Measurements from ENCODE around the gene ASPG.

ASPG gene

DNA sequence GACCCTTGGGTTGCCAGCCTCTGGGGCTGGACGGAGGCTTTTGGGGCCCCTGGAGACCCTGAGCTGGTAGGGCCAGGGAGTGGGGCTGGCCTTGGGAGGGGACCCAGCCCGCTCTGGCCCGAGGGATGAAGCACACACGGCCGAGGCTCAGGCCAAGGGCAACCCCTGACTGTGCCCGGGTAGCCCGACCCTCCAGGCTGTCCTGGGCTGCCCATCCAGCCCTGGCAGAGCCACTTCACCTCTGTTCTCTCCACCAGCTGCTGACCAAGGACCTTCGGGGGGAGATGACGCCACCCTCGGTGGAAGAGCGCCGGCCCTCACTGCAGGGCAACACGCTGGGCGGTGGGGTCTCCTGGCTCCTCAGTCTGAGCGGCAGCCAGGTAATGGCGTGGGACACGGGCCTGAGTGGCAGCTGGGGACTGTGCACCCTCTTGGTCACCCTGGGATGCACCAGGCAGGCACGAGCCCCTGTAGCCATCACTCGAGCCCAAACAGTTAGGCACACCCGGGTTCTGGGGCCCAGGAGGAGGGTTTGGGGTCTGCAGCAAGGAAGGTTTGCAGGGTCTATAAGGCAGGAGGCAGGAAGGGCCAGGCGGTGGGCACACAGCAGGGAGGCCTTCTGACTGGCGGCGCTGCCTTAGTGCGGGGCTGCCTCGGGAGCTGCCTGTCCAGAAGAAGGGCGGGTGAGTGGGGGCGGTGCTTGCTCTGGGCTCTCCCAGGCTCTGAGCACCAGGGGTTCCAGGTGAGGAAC, 19.7 kb downstream of the ASPG start:
- no peak for DNase-seq (ENCODE audit: low spot score)

DNA sequence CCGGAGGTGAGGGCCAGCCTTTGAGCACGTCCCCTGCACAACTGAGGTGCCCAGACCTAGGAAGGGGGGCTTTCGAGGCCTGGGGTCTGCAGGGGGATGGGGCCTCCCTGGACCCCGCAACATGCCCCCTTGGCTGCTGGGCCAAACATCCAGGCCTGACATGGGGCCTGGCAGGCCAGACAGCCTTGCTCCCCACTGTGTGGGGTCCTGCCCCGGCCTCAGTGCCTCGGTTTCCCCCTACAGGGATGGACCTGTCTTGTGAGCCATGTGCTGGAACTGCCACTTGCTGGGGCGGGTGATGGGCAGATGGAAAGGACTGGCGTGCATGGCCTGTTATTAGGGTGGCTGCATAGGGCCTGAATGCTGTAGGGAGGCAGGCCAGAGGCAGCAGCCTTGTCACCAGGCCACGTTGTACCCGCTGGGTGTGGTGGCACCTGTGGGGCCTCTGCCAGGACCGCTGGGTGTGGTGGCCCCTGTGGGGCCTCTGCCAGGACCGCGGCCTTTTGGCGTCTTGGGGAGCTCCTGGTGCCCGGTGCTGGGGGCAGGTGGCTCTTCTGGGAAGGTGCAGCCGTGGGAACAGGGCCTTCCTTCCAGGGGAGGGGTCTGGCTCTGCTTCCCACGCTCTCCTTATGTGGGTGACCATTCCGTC, 20.4 kb downstream of the ASPG start:
- DNase-seq (ENCODE audit: low spot score), result no peak

DNA sequence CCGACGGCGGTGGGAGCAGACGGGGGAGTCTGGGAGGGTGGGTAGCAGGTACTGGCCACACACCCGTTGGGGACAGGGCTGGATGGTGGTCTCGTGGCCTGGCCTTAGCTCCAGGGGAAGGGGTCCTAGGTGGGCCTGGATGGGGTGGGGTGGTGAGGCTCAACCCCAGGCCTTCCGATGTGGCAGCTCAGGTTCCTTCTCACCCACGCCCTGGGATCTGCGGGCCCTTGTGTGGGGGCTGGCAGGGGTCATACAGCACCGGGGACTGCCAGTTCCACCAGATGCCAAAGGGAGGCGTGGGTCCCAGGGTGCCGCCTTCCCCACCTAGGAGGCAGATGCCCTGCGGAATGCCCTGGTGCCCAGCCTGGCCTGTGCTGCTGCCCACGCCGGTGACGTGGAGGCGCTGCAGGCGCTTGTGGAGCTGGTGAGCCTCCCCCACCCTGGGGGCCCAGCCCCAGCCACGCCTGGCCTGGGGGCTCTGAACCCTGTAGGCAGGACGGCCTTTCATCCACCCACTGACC, 21.0 kb downstream of the ASPG start:
- no peak for DNase-seq (ENCODE audit: low spot score)

DNA sequence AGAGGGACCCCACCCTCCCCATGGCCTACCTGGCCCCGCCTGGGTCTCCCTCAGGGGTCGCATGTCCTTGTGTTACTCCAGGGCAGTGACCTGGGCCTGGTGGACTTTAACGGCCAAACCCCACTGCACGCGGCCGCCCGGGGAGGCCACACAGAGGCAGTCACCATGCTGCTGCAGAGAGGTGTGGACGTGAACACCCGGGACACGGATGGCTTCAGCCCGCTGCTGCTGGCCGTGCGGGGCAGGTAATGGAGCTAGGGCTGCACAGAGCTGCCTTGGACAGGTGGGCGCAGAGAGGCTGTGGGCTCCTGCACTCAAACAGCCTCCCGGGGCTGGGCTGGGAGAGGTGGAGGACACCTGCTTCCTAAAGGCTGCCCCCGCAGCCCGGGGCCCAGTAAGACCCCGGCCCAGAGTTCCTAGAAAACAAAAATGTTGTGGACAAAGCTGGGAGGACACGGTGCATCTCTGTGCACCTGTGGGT, 21.6 kb downstream of the ASPG start:
- no peak for DNase-seq (ENCODE audit: low spot score)

DNA sequence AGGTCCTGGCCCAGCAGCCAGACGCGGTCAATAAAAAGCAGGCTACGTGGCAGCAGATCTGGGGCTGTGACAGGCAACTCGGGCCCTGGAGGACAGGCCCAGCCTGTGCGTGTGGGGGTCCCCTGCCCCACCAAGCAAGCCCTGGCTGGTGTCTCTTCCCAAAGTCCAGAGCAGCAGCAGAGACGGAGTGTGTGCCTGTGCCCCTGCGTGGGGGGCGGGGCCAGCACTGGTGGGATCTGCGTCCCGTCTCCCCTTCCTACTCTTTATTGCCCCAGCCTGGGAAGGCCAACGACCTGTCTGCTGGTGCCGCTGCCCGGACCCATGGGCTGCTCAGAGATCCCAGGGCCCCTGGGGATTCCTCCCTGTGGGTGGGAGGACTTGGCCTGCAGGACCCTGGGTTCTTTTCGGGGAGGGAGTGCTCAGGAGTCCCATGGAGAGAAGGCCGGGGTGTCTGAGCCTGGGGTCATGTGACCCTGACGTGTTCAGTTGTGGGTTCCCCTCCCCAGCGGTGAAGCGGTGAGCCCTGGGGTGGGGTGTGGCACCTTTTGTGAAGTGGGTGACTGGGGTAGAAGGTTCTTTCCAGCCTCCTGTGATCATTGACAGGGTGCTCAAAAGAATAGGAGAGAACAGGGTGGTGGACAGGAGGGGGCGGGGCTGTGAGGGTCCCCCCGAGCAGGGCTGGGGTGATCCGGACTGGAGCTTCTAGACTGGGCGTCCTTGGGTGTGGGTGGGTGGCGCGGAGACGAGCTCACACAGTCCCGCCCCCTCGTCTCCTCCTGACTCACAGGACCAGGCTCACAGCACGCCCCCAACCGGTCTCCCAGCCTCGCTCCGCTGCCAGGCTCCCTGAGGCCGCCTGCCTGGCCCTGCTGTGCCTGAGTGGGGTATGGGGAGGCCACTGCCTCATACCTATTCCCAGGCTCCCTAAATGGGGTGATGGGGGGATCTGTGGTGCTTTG, 22.4 kb downstream of the ASPG start:
- DNase-seq (ENCODE audit: low spot score), result no peak

DNA sequence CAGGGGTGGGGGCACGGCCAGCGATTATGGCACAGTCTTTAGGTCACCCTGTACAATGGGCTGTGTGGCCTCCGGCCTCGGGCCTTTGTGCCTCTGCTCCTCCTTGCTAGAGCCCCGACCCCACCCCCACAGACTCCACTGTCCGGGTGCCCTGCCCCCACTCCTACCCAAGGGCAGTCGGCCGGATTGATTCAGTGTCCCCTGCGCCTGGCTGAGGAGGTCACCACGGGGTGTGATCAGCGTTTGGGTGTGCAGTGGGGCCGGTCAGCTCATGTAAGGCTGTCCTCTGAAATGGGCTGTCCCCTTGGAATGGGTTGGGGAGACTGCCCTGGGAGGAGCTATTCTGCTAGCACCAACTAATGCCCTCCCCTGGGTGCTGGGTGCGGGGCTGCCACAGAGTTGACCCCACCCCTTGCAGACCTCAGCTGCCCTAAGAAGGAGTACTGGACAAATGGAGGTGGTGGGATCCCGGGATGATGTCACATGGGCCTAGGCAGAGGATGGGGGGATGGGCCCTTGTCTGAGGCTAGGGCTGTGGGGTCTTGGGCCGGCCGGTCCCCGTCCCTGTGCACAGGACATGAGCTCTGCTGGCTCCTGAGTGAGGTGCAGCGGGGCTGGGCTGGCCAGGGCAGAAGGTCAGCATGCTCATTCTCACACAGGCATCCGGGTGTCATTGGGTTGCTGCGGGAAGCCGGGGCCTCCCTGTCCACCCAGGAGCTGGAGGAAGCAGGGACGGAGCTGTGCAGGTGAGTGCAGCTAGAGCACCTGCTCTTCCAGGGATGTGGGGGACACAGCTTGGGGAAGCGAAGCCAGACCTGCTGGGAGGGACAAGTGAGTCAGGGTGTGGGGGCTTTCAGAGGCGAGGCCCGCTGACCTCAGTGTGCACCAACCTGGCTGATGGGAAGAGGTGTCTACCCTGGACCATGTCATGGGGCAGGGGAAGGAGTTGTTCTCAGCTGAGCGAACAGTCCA, 23.4 kb downstream of the ASPG start:
- DNase-seq (ENCODE audit: low spot score), result no peak

DNA sequence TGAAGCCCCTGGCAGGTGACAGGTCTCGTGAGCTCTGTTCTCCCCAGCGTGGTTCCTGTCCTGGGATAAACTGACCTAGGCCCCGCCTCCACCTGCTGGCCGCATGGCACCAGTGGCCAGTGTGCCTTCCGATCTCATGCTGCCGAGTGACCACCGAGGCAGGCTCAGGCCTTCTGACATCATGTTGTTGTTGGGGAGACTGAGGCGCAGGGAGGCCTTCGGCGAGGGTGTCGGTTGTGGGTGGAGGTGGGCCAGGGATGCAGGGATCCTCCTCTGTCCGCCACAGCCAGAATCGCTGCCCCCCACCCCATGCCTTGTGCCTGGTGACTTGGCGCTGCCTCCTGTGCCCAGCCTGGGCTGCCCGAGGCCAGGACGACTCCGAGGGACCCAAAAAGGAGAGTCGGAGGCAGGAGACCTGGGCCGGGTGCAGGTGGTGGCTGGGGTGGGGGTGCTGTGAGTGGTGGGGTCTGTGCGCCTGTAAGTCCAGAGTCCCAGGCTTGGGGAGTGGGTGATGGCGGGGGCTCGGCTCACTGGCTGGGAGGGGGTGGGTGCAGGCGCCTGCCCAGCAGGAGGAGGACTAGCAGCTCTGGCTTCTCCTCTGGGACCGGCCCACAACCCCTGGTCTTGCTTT, 24.3 kb downstream of the ASPG start:
- DNase-seq (ENCODE audit: low spot score), result no peak

DNA sequence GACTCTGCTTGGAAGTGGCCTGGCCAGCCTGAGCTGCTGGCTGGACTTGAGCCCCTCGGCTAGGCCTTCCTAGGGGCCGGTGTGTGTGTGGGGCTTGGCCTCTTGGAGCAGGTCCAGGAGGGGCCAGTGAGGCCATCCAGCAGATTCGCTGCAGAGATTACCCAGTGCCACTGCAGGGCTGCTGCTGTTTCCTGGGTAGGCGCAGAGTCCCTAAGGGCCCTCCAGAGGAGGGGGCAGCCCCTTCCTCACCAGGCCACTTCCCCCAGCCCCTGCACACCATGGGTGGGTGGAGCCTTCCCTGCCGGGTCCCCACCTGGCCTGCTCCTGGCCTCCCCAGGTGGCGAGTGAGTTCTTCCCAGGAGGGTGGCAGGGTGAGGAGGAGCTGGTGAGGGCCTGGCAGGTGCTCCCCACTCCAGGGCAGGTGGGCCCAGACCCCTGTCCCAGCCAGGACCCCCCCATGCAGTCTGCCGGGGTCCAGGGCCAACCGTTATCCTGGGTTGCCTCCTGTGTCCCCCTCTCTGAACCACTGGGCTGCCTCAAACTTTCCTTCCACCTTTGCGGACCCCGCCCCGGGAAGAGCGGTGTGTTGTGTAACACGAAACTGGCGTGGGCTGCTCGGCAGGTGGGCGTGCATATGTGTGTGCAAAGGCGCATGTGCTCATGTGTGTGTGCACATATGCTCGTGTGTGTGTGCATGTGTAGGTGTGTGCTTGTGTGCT, 25.1 kb downstream of the ASPG start:
- DNase-seq (ENCODE audit: low spot score), result no peak

DNA sequence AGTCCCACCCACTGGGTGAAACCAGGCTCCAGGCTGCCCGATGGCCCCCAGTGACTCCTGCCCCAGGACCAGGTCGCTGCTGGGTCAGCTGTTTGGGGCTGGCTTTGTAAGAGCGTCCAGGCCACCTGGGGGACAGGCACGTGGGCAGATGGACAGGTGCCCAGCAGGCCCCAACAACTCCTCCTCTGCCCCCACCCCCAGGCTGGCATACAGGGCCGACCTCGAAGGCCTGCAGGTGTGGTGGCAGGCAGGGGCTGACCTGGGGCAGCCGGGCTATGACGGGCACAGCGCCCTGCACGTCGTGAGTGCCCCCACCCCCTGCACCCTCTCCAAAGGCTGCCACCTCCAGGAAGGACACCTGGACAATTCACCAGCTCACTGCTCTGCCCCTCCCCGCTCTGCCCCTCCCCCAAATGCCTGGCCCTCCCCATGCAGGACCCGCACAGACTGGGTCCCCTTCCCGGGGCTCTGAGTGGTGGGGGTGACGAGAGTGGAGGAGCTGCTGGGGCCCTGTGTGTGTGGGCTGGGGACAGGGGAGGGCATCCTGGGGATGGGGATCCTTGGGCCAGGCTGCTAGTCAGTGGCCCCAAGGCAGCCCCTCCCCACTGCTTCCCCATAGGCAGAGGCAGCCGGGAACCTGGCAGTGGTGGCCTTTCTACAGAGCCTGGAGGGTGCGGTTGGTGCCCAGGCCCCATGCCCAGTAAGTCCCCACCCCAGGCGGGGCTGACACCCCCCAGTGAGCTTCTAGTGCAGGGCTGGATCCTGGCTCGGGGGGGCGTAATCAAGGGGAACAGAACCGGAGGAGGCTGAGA, 26.0 kb downstream of the ASPG start:
- no peak for DNase-seq (ENCODE audit: low spot score)

DNA sequence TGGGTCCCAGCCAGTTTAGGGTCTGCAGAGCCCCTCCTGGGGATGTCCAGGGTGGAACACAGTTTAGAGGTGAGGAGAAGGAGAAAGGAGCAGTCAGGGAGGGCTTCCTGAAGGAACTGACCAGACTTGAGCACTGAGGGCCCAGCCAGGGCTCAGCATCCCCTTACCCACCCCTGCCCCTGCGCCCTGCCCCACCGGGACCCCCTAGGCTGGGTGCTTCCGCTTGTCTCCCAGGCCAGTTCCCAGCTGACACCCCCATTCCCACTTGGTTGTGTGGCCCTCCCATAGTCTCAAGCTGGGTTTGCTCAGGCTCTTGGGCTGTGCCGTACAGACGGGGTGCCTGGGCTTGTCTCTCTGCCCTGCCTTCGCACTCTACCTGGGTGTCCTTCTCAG, 26.6 kb downstream of the ASPG start:
- no peak for DNase-seq (ENCODE audit: low spot score)

DNA sequence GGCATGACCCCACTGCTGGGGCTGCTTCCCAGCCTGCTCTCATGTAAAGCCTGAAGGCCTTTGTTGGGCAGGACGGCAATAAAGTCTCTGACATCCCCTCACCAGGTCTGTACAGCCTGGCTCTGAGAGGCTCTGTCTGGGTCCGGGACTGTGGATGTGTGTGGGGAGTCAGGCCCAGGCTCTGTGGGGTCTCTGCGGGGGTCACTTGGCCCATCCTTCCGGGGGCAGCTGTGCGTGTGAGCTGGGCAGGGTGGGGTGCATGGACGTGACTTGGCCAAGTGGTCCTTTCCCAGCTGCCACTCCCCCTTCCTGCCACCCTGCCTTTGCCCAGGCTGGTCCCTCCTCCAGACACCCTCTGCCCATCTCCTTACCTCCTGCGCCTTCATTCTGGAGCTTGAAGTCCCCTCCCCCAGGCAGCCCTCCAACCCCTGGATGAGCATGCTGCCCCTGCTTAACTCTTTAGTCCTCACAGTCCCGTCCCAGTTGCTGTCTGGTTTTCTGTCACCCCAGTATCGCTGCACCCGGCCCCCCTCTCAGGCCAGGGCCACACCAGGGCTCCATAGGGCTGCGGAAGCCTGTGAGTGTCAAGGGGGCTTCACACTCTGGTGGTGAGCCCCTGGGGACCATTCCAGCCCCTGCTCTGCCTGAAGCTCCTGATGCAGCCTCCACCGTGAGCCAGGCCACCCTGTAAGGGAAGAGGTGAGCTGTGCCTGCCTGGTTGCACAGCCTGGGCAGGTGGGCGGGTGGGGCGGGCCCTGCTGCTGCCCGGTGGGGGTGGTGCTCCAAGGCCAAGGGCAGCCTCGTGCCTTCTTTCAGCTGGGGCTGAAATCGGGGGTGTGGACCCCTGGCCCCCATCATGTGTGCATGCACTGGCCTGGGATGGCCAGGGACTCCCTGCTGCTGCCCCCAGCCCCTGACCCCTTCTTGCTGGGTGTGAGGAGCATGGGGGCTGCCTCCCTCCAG, 27.4 kb downstream of the ASPG start:
- no peak for DNase-seq (ENCODE audit: low spot score)

DNA sequence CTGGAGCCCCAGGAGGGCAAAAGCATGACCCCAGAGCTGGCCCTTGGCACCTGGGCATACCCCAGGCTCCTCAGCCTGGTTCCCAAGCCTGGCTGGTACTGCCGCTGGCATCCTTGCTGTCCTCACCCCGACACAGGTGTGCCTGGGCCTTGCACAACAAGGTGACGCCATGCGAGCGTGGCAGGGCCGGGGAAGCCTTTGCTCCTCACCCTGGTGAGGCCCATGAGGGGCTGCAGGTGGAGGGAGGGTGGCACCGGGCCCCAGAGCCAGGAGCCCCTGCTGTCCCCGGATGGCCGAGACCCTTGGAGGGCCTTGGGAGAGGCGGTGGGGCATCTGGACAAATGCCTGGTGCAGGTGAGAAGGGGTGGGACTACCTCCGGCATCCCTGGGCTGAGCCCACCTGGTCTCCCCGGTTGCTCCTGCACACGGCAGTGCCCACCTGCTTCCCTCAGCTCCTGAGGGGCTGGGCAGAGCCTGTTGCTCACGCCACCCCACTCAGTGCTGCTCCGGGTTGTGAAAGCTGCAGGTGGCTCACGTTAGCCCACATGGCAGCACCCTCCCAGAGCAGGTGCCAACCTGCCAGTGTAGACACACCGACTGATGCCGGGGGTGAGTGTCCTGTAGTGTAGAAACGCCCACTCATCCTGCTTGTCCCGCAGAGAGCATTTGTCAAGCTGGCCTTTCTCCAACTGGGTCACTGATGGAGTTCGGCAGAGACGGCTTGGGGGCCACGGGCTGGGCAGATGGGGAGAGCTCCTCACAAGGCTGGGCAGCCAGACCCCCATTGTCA, 28.3 kb downstream of the ASPG start:
- DNase-seq (ENCODE audit: low spot score), result no peak

DNA sequence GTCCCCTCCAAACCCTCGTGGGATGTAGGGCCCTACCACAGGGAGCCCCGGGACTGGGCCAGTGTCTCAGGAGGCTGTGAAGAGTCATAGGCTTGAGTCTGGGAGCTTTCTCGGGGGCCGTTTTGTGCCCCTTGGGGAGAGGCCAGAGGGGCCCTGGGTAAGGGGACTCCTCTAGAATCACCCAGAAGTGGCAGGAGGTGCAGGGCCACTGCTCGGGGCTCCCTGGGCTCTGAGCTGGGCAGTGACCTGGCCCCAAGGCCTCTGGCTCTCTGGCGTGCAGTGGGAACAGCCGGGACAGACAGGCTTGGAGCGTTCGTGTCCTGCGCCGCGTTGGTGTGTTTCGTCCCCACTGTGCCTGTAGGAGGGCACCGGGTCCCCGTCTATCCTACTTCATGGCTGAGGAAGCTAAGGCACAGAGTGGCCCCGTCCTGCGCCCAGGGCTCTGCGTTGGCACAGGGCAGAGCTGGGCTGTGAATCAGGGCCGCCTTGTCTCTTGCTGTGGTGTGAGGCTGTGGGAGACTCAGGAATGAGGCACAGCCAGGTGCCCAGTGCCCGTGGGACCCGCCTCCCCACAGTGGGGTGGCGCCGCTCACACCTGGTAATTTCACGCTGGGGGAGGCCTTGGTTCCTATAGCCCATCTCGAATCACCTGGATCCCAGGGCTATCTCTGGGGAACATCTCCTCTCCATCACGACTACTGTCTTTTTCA, 29.1 kb downstream of the ASPG start:
- no peak for DNase-seq (ENCODE audit: low spot score)

DNA sequence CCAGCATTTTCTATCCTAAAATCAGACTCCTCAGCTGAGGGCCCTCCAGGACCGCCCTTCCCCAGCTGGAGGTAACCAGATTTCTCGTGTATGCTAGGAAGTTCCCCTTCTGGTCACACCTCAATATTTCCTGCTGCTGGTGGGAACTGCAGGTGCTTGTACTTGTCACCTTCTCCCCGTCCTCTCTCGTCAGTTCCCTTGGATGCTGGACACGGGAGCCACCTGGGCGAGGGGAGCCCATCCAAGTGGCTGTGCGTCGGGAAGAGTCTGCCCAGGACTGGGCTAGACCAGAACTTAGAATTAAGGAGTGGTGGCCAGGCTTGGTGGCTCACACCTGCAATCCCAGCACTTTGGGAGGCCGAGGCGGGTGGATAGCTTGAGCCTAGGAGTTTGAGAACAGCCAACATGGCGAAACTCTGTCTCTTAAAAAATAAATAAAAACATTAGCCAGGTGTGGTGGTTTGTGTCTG, 29.7 kb downstream of the ASPG start:
- DNase-seq (ENCODE audit: low spot score), result no peak

DNA sequence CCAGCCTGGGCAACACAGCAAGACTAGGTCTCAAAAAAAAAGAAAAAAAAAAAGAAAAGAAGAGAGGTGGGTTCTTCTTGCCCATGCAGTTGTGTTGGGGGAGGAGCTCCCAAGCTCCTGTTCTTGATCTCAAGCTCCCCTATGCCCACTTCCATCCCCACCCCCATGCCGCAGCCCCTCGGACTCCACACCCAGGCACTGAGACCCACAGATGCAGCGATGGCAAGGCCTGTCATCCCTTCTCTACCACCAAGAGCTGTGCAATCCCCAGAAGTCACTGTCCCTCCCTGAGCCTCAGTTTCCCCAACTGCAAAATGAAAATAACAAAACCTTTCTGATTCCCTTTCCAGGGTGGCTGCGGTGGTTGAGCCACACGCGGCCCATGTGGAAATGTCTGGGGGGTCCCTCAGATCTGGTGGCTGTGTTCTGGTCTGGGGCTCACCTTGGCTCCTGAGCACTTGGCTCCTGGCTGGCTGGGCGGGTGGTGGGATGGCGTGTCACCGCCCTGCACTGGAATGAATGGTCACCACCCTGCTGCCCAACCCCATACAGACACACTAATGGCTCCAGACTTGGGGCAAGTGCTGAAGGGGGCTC, 30.3 kb downstream of the ASPG start:
- DNase-seq (ENCODE audit: low spot score), result no peak

DNA sequence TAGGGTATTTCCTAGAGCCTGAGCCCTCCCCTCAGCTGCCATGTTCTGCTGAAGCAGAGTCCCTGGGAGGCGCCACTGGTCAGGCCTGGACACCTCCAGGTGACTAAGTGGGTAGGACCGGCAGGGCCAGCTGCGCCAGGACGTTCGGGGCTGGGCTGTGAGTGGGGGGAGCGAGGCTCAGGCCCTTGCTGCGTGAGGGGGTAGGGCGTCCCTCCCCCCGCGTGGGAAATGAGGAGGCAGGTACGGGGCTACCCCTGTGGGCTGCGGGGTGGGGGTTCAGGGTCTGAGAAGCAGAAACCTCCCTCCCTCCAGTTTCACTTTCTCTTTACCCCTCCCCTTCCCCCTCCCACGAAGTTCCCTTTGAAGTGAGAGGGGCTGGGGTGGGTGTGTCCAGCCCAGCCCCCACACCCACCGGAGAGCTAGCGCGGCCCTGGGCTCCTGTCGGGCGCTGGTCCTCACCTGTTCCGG, 30.8 kb downstream of the ASPG start:
- DNase-seq (ENCODE audit: low spot score), result no peak
